ENCODE data around the gene WNT1. TPM values are rescaled to one million over a fixed set of nuclear protein-coding genes. Genes with fewer than 3 reads are reported as not detected.
A peak's percentile ranks its signal among the peaks of the same experiment; 100 is the strongest.

The WNT1 gene
- total RNA-seq, 1 experiment from 2014 or later: not detected

GRCh38 chr12:48985901-48986300, 7.8 kb downstream of the WNT1 start:
- ChIA-PET POLR2A (ENCODE audit: low non-redundant PET) (interaction anchor here (0.6 kb wide), 1 partner anchor 34 kb away, joined by 7 read pairs; no protein-coding TSS in a partner anchor), CTCF (no interaction called here)
- Histone ChIP-seq H3K4me3 (ENCODE audit: low read depth, low read length, poor library complexity, severe bottlenecking) (no peak overlapping the region), H3K36me3 (ENCODE audit: insufficient read depth, low read length, poor library complexity, severe bottlenecking) (no peaks in the 10 kb centered on the region), H3K9me3 (ENCODE audit: low read depth, low read length, poor library complexity, severe bottlenecking) (no peaks in the 10 kb centered on the region), H3K27me3 (replicated peaks; ENCODE audit: insufficient read depth, low read depth, low read length, poor library complexity) (peaks cover 39% of the 10 kb centered on the region), H3K4me1 (ENCODE audit: insufficient read depth, low read length, poor library complexity, severe bottlenecking) (peaks cover 21% of the 10 kb centered on the region), H3K27ac (ENCODE audit: low read depth, low read length, poor library complexity, severe bottlenecking) (no peak overlapping the region)
- BruUV-seq (replicated peaks): no TSS peak
- no peak for DNase-seq (ENCODE audit: low spot score)
- TF ChIP-seq CTCF (conservative IDR thresholded peaks at IDR 0.05; ENCODE audit: low read depth, low read length) (no peak), EZH2 (IDR thresholded peaks at IDR 0.05; ENCODE audit: borderline replicate concordance, low read depth, low read length, poor library complexity, severe bottlenecking) (no peak)
- intact Hi-C loops (cut with micrococcal nuclease; ENCODE audit: unreplicated experiment): no loop called here

GRCh38 chr12:48986720-48987291, 8.7 kb downstream of the WNT1 start:
- no TSS peak for BruUV-seq (replicated peaks)
- POLR2A ChIA-PET (ENCODE audit: low non-redundant PET): interaction anchor here (0.6 kb wide), 1 partner anchor 33 kb away, joined by 7 read pairs; no protein-coding TSS in a partner anchor

GRCh38 chr12:48988030-48988649, 10.0 kb downstream of the WNT1 start:
- peaks cover 19% of the 10 kb centered on the region for H3K27me3 ChIP-seq (replicated peaks; ENCODE audit: insufficient read depth, low read depth, low read length, poor library complexity)

More at GRCh38 chr12:48986720-48987291, 8.7 kb downstream of the WNT1 start:
- intact Hi-C loops (cut with micrococcal nuclease; ENCODE audit: unreplicated experiment): no loop called here
- CTCF ChIA-PET: interaction anchor here (1.5 kb wide), 1 partner anchor 101 kb away, joined by 3 read pairs; no protein-coding TSS in a partner anchor
- H3K27me3 ChIP-seq (replicated peaks; ENCODE audit: insufficient read depth, low read depth, low read length, poor library complexity): peaks cover 30% of the 10 kb centered on the region
- H3K9me3 ChIP-seq (ENCODE audit: low read depth, low read length, poor library complexity, severe bottlenecking): no peaks in the 10 kb centered on the region
- TF ChIP-seq EZH2 (IDR thresholded peaks at IDR 0.05; ENCODE audit: borderline replicate concordance, low read depth, low read length, poor library complexity, severe bottlenecking) (no peak), CTCF (conservative IDR thresholded peaks at IDR 0.05; ENCODE audit: low read depth, low read length) (no peak)
- H3K4me1 ChIP-seq (ENCODE audit: insufficient read depth, low read length, poor library complexity, severe bottlenecking): peaks cover 17% of the 10 kb centered on the region
- H3K27ac ChIP-seq (ENCODE audit: low read depth, low read length, poor library complexity, severe bottlenecking): no peak overlapping the region
- no peak overlapping the region for H3K4me3 ChIP-seq (ENCODE audit: low read depth, low read length, poor library complexity, severe bottlenecking)
- peak; percentile 63 for DNase-seq (ENCODE audit: low spot score)
- H3K36me3 ChIP-seq (ENCODE audit: insufficient read depth, low read length, poor library complexity, severe bottlenecking): no peaks in the 10 kb centered on the region

More at GRCh38 chr12:48988030-48988649, 10.0 kb downstream of the WNT1 start:
- H3K9me3 ChIP-seq (ENCODE audit: low read depth, low read length, poor library complexity, severe bottlenecking): no peaks in the 10 kb centered on the region
- CTCF ChIA-PET: interaction anchor here (0.5 to 2.4 kb wide), 18 partner anchors 8 to 1778 kb away, joined by 3 to 28 read pairs (median 4); partner anchors contain the start of genes ARF3, DDN and RND1
- H3K4me3 ChIP-seq (ENCODE audit: low read depth, low read length, poor library complexity, severe bottlenecking): no peak overlapping the region
- H3K27ac ChIP-seq (ENCODE audit: low read depth, low read length, poor library complexity, severe bottlenecking): no peak overlapping the region
- BruUV-seq (replicated peaks): no TSS peak
- no peaks in the 10 kb centered on the region for H3K36me3 ChIP-seq (ENCODE audit: insufficient read depth, low read length, poor library complexity, severe bottlenecking)
- peaks cover 17% of the 10 kb centered on the region for H3K4me1 ChIP-seq (ENCODE audit: insufficient read depth, low read length, poor library complexity, severe bottlenecking)
- intact Hi-C loops (cut with micrococcal nuclease; ENCODE audit: unreplicated experiment): no loop called here
- DNase-seq (ENCODE audit: low spot score): peak; percentile 60
- POLR2A ChIA-PET (ENCODE audit: low non-redundant PET): interaction anchor here (0.6 kb wide), 1 partner anchor 94 kb away, joined by 8 read pairs; no protein-coding TSS in a partner anchor
- no peak for TF ChIP-seq EZH2 (IDR thresholded peaks at IDR 0.05; ENCODE audit: borderline replicate concordance, low read depth, low read length, poor library complexity, severe bottlenecking)
- TF ChIP-seq CTCF (conservative IDR thresholded peaks at IDR 0.05; ENCODE audit: low read depth, low read length): peak; percentile 97

Measured in A673 (cell line).